HPDE6-E6E7 (cell line): ENCODE results near the gene NUDT9.
"Not testable (repeated sequence)": the region's sequence is repeated elsewhere in the genome, so short reads cannot be mapped to it uniquely, and the experiment has no call there.

Experiments
- DNase-seq: peaks from one replicate; pipeline ENCODE4 v3.0.0; 2011; ENCODE audit warnings: missing footprints; ENCODE audit errors: extremely low spot score

Gene NUDT9

DNA sequence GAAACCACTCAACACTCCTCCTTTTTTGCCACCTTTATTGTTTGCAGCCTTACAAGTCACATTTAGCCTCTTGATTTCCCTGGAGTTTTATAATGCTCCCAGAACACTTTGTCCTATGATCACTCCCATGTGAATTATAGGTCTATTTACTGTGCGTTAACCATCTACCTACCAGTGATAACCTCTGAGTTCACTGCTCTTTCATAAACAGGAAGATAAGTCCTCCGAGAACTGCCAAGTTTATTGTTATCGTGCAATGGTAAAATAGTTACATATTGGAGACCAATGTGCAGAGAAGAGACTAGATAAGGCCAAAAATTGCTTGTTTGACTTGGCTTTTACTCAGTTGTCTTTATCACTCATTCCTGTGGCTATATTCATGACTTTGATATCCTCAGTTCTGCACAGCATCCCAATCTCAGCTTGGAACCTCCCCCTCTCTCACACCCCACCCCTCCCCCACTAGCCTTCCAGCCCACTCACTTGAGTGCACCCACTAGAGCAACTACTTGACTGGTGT lies 12.9 kb upstream of the NUDT9 start:
- no peak for DNase-seq

GRCh38 chr4:87410157-87410556 lies 12.2 kb upstream of the NUDT9 start:
- no peak for DNase-seq

GRCh38 chr4:87410679-87411078 lies 11.7 kb upstream of the NUDT9 start:
- DNase-seq = no peak

- DNase-seq = no peak
Observed at GRCh38 chr4:87414816-87415215, 7.6 kb upstream of the NUDT9 start.

- no peak for DNase-seq
Observed at GRCh38 chr4:87416965-87417364, 5.4 kb upstream of the NUDT9 start.

DNA sequence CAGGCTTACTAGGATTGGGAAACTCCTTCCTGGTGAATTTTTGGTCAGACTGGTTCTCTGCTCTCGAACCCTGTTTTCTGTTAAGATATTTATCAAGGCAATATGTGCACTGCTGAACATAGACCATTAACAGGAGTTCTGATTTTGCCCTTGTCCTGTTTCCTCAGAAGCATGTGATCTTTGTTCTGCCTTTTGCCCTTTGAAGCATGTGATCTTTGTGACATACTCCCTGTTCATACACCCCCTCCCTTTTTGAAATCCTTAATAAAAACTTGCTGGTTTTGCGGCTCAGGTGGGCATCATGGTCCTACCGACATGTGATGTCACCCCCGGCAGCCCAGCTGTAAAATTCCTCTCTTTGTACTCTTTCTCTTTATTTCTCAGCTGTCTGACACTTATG lies 4.0 kb upstream of the NUDT9 start:
- not testable (repeated sequence) for DNase-seq

- no peak for DNase-seq
Observed at GRCh38 chr4:87419578-87420249, 2.7 kb upstream of the NUDT9 start.

DNA sequence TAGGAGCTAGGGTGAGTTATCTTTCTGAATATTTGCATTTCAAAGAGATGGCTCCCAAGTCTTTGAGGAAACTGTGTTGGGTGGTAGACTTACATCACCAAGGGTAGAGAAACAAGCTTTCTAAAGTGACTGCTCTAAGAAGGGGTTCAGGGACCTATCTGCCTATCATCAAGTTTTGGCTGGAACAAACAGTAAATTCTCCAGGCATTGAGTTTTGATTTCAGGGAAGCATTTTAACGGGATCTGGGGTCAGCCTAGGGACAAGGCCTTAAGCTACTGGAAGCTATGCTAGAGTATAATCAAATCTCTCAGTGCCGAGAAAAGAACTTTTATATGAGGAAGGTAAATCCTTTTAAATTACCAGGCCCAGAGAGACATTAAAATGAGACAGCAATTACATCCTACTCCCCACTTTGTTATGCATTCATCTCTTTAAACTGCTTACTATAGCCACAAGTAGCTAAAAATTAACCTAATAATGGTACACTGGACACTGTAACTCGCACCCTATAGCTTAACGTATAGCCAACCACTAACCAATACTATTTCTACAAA lies 2.0 kb upstream of the NUDT9 start:
- no peak for DNase-seq

- DNase-seq = no peak
Observed at GRCh38 chr4:87423317-87424098, 1.1 kb downstream of the NUDT9 start.

GRCh38 chr4:87424099-87424543 lies 1.7 kb downstream of the NUDT9 start:
- DNase-seq = not testable (repeated sequence)

DNA sequence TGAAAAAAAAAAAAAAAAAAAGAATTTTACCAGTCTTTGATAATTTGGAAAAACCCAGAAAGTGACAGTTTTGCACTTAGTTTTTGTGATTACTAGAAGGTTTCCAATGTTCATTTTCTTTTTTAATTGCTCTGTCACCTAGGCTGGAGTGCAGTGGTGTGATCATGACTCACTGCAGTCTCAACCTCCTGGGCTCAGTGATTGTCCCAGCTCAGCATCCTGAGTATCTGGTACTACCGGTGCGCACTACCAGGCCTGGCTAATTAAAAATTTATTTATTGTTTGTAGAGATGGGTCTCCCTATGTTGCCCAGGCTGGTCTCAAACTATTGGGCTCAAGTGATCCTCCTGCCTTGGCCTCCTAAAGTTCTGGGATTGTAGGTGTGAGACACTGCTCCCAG lies 3.3 kb downstream of the NUDT9 start:
- no peak for DNase-seq

GRCh38 chr4:87426865-87427517 lies 4.6 kb downstream of the NUDT9 start:
- DNase-seq = no peak

DNA sequence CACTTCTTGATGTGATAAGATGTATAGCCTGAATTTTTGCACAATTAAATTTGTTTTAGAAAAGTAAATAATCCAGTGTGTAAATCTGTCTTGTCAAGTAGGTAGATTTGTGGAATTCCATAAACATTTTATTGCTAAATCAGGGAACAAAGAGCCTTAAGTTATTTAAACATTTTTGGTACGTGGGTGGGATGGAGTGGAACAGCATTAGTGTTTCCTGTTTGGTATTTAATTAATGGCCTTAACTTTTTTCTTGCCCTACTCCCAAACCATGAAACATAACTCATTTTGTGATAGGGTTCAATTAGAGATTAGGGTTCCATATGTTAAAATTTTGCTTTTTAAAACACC lies 5.1 kb downstream of the NUDT9 start:
- no peak for DNase-seq

DNA sequence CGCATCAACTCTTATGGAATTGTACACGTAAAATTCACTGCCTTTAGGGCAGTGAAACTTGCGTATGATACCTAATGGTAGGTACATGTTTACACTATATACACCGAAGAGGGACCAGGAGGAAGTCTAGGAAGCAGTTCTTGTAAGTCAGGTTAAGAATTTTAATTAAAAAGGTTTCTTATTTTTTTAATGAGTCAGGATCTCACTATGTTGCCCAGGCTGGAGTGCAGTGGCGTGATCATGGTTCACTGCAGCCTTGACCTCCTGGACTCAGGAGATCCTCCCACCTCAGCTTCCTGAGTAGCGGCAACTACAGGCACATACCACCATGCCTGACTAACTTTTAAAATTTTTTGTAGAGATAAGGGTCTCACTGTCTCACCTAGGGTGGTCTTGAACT lies 6.6 kb downstream of the NUDT9 start:
- DNase-seq = no peak

DNA sequence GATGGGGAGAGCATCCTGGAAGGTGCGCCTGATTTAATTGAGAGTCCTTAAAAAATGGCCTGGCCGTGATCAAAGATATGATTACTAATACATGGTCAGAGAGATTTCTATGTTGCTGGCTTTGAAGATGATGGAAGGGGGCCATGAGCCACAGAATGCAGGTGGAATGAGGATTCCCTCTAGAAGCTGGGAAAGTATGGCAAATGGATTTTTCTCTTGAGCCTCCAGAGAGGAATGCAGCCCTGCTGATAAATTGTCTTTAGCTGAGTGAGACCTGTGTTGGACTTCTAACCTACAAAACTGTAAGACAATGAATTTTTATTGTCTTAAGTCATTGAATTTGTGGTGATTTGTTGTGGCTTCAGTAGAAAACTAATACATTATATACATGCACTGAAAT lies 7.7 kb downstream of the NUDT9 start:
- DNase-seq = no peak

DNA sequence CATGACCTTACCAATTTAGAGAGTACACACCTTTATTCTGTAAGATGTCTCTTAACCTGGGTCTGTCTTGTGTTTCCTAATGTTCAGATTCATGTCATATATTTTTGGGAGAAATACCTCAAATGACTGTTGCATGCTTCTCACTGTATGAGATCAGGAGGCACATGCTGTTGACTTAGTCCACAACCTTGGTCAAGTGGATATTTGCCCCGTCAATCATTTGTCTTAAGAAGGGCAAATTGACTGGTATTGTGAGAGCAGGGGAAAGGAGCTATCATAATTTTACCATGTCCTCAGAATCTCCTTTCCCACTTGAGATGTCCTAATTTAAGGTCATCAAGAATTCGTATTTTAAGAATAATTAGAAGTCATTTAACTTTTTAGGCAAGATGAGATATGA lies 11.0 kb downstream of the NUDT9 start:
- DNase-seq = no peak

GRCh38 chr4:87442889-87443288 lies 20.5 kb downstream of the NUDT9 start:
- no peak for DNase-seq

- DNase-seq = no peak
Observed at GRCh38 chr4:87444741-87445140, 22.4 kb downstream of the NUDT9 start.

DNA sequence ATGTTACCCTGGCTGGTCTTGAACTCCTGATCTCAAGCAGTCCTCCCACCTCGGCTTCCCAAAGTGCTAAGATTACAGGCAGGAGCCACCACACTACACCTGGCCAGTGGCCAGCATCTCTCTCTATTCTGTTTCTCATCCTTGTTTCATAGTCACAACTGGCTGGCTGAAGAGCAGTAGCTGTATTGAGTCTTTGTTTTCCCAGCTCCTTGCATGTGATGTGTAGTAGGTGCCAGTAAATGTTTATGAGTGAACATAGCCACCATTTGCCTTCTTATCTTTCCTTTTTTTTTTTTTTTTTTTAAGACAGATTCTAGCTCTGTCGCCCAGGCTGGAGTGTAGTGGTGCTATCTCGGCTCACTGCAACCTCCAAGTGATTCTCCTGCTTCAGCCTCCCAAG lies 23.6 kb downstream of the NUDT9 start:
- no peak for DNase-seq

- not testable (repeated sequence) for DNase-seq
Observed at GRCh38 chr4:87446375-87446774, 24.0 kb downstream of the NUDT9 start.

DNA sequence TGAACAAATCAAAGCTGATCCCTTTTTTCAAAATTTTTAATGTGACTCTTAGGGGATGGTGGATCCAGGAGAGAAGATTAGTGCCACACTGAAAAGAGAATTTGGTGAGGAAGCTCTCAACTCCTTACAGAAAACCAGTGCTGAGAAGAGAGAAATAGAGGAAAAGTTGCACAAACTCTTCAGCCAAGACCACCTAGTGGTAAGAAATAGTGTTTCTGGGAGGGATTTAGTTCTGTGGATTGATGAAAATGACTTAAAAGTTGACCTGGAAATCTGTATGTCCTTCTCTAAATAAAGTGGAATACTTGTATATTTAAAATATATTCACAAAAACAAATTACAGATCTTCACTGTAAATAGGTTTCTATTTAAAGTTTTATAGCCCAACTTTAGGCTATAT lies 29.2 kb downstream of the NUDT9 start:
- no peak for DNase-seq

DNA sequence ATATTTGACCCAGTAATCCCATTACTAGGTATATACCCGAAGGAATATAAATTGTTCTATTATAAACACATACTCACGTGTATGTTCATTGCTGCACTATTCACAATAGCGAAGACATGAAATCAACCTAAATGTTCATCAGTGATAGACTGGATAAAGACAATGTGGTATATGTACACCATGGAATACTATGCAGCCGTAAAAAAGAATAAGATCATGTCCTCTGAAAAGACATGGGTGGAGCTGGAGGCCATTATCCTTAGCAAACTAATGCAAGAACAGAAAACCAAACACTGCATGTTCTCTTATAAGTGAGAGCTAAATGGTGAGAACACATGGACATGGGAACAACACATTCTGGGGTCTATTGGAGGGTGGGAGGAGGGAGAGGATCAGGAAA lies 36.5 kb downstream of the NUDT9 start:
- no peak for DNase-seq
